ENCODE measurements around the gene NBPF1.
"Not testable (repeated sequence)": the region's sequence is repeated elsewhere in the genome, so short reads cannot be mapped to it uniquely, and the experiment has no call there.

NBPF1 gene

DNA sequence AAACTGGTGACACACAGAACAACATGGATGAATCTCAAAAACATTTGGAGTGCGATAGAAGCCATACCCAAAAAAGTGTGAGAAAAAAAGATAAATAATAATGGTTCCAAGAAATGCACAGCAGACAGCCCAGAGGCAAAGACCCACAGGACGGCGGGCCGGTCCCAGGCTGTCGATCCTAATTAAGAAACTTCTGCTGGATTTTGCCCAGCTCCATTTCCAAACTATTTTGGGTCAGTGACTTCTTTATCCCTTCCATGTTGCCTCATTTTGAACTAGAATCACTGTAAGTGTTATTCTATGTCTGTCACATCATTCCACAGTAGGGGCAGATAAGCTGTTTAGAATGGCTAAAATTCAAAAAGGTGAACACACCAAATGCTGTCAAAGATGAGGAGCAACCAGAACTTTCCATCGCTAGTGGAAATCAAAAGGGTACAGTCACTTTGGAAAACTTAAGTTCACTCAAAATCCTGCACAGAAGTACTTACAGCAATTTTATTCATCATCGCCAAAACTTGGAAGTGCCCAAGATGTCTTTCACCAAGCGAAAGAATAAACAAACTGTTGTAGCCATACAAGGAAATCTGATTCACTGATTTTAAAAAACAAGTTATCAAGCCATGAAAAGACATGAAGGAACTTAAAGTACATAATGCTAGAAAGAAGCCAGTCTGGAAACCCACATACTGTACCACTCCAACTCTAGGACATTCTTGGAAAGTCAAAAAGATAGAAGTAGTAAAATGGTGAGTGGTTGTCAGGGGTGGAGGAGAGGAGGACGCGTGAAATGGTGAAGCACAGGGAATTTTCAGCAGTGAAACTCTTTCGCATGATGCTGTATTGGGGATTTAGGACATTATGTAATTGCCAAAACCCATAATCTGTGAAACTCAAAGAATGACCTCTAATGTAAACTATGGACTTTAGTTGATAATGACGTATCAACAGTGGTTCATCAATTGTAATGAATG, 7.5 kb downstream of the NBPF1 start:
- no peak for DNase-seq

DNA sequence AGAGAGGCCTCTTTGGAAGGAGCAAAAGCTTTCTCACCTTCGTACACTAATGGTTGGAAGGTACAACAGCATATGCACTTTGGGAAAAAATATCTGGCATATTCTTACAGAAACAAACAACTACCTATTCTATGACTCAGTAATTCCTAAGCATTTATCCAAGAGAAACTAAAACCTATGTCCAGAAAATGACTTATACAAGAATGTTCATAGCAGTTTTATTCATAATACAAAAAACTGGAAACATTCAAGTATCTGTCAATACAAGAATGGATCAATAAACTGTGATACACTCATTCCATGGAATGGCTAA, 8.2 kb downstream of the NBPF1 start:
- DNase-seq: no peak

DNA sequence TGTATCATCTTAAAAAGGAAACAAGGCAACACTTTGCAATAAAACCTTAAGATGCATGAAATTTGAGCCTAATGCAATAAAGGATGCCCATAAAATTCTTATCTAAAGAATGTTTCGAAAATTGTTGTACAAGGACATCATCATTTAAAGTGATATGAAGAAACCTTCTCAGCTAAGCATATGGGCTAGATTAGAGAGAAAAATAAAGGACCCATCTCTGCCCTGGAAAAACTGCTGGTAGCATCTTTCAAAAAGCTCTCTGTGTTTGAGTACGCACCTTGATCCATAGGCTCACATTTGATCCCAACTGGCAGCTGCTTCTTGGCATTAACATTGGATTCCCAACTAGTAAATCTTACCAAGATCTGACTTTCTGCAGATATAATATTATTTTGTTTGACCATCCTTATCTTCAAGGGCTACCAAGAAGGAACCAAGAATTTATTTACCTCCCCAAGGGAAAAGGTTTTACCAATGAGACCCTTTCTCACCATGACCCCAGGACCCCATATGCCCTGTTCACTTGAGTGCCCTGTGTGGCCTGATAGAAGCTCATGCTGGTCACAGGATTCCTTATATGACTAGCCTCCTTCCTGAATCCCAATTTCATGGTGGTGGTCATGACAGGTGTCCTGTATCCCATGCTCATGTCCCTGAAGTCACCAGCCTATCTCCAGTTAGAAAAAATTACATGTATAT, 8.7 kb downstream of the NBPF1 start:
- not testable (repeated sequence) for DNase-seq

- DNase-seq: not testable (repeated sequence)
Observed at GRCh38 chr1:16603623-16604022, 9.7 kb downstream of the NBPF1 start.

DNA sequence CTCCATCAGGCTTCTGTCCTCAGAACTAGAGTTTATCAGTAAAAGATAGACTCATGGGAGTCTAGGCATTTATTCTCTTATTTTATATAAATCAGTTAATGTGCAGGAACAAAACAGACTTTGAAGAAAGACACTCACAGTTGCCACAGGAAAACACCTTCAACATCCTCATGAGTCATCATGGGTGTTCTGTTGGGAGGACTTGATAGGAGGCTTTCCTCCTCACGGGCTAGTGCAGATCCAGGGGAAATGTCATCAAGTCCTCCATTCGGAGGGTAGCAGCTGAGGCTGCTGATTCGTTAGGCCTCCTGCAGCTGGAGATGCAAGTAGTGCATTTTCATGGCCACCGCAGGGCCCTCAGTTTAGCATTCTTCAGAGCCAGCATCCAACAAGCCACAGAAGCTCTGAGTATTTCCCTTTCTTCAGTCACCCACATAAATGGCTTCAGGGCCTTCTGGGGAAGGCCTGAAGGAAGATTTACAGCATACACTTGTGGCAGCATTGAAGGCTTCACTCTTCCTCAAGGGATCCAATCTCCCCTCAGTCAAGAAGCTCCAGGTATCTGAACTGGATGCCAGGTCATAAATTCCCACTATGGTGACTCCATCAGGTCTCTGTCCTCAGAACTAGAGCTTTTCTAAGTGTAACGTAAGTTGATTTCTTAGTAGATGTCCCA, 10.9 kb downstream of the NBPF1 start:
- not testable (repeated sequence) for DNase-seq

DNA sequence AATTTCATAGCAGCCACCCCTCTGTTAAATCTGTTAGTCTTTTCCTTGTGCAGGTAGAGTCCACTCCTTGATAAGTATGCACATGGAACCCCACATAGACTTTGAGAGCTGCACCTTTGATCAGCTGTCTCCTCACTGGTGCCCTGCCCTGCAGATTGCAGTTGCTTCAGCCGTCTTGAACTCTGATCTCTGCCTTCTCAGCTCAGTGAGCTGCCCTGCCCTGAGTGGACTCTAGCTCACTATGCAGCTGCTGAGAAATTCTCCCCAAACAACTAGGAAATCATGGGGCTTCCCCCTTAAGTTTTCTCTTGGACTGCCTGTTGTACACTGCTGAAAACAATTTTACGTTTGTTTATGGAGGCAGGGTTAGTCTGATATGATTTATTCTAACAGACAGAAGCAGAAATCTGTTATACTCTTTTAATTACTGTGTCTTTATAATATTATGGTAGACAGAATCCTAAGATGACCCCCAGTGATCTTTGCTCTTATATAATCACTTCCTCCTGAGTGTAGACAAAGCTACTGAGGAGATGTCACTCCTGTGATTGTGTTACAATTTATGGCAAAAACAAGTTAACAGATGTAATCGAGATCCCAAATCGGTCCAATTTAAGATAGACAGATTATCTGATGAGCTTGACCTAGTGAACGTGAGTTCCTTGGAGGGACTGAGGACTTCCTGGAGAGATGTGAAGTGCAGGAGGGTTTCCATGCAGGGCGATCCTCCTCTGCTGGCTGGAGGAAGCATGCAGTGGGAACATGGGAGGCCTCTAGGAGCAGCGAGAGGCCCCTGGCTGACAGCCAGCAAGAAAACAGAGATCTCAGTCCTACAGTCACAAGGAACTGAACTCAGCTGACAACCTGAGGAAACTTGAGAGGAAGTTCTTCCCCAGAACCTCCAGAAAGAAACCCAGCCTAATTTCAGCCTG, 12.2 kb downstream of the NBPF1 start:
- not testable (repeated sequence) for DNase-seq

DNA sequence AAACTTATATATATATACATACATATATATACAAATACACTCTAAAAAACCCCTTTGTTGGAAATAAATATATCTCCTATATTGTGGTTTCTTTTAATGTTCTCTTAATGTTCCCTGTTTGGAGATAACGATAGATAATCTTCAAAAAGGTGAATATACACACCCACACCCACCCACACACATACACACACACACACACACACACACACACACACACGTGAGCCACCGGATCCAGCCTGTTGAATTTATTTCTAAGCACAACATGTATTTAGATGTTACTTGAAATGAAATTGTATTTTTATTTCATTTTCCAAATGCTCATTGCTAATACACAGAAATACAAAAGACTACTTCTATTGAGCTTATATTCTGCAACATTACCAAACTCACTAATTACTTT, 14.0 kb downstream of the NBPF1 start:
- DNase-seq: not testable (repeated sequence)

DNA sequence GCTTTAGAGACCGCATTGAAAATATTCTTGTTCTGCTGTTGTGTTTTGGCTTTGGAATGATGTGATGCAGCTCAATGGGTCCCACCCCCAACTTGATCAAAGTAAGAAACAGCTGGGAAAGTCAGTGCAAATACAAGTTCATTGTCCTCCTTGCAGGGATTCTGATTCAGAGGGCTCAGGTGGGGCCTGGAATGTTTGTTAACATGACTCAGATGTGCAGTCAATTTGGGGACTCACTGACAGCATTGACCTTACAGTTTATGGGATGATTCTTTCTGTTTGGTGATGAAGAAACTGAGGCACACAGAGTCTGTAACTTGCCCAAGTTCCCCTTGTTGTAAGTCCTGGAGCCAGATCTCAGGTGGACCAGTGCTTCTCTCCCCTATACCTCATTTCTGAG, 18.1 kb downstream of the NBPF1 start:
- DNase-seq: not testable (repeated sequence)

DNA sequence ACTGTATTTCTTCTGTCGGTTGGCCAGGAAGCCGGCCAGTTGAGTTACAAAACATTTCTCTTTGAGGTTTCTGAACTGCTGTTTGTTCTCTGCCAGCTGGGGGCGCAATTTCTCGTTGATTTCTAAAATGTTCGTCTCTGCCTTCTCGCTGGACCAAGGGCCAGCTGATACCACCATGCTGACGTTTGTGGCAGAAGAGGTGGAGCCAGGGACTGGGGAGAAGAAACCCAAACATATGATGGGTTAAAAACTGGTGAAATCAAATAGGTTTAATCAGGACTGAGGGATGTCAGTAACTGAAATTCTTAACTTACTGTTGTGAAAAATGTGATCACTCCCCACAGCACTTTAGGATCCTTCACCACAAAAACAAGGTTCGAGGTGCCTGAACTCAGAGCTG, 21.5 kb downstream of the NBPF1 start:
- DNase-seq: not testable (repeated sequence)

GRCh38 chr1:16588081-16588480, 25.3 kb downstream of the NBPF1 start:
- not testable (repeated sequence) for DNase-seq

DNA sequence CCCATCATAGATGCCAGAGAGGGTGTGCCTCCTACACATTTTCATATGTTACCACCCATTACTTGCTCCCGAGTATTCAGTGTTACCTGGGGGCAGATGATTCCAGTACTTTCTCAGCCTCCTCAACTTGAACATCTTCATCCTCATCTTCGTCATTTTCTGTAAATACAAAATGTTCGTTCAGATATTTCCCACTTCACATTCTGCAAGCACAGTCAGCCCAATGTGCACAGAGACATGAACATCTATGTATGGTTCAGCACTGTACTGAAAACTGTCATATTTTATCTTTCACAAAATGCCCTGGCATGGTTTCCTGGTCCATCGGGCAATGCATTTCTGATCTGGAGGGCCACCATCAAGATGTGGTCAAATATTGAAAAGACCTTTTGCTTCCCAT, 25.7 kb downstream of the NBPF1 start:
- DNase-seq: not testable (repeated sequence)

DNA sequence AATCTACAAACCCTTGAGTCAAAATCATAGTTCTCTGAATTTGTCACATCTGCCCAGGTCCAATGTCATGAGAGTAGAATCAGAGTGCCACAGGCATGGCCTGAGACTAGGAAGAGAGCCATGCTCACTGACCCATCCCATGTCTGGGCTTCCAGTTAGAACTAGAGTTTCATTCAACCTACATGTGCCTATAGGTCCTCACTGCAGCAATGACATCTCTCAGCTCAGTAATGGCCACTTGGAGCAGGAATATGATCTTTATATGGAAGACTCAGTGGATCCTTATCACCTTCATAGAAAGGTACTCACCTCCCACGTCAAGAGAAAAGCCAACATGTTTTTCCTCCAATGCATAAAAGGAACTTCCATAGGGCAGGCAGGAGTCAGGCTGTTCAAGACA, 48.0 kb downstream of the NBPF1 start:
- DNase-seq: not testable (repeated sequence)

DNA sequence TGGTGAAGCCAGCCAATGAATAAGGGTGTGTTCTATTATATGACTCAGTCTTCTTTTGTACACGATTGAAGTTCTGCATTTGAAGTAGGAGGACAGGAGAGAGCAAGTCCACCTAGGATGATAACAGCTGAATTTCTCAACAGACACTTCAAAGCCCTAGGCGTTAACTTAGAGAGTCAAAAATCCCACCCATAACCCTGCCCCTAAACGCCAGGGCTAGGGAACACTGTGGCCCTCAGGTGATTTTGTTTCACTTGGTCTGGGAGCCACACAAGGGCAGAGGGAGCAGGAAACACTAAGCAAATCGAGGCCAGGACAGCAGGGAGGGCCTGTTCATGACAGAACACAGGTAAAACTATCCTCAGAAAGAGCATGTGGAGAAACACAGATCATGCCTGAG, 52.3 kb downstream of the NBPF1 start:
- not testable (repeated sequence) for DNase-seq

DNA sequence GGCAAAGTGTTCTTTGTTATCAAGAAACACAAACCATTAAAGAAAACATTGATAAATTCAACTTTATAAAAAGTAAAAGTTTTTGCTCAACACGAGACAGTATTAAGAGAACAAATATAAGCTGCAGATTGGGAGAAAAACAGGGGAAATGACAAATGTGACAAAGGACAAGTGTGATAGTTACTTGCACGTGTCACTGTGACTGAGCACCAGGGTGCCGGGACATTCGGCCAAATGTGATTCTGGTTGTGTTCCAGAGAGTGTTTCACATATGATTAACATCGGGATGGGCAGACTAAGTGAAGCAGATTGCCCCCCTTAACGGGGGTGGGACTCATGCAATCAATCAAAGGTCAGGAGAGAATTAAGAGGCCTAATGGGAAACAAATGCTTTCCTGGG, 52.9 kb downstream of the NBPF1 start:
- not testable (repeated sequence) for DNase-seq

DNA sequence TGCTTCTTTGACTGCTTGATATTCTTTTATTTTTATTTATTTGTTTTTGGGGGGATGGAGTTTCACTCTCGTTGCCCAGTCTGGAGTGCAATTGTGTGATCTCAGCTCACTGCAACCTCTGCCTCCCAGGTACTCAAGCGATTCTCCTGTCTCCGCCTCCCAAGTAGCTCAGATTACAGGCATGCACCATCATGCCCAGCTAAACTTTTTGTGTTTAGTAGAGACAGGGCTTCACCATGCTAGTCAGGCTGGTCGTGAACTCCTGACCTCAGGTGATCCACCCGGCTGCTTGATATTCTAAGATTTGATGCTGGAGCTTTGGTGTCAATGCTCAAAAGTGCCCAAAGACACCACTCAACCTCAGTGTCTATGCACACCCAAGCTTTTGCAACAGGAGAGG, 53.7 kb downstream of the NBPF1 start:
- DNase-seq: not testable (repeated sequence)

GRCh38 chr1:16557034-16557433, 56.3 kb downstream of the NBPF1 start:
- DNase-seq: not testable (repeated sequence)

GRCh38 chr1:16553244-16553643, 60.1 kb downstream of the NBPF1 start:
- not testable (repeated sequence) for DNase-seq

DNA sequence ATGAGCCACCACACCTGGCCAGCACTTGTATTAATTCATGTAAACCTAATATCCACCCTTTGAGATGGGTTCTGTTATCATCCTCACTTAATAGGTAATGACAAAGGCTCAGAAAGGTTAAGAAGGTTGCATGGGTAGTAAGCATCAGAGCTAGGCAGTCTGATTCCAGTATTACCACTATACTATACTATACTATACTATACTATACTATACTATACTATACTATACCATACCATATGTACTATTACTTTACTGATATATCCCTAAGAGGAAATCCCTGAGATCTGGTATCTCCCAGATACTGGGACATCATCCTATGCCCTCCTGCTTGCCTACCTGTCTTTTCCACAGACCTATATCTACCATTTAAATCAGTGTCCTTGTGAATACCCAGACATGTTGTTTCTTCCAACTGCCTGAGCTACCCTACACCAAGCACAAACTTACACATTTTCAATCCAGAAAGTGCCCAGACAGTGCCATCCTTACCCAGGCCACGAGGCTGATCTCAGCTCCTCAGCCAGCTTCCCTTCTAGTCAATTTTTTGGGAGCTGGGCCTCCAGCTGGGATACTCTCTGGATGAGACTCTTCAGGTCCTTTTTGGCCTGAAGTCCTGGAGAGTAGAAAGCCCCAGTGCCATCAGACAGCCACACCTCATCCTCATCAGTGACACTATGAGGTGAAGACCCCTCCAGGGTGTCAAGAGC, 63.0 kb downstream of the NBPF1 start:
- not testable (repeated sequence) for DNase-seq

DNA sequence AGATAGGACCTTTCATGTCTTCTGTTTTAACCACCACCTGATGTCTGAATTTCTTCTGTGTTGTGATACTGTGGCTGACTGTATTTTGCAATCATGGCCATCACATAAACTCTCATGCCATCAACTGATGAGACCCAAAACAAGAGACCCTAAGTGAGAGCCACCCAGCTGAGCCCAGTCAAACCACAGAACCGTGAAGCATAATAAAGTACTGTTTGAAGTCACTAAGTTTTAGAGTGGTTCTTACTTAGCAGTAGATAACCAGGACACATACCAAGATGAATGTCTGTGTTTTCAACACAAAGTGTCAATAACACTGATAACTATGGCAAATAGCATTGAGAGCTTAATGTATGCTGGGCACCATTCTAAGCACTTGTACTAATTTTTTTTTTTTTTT, 63.8 kb downstream of the NBPF1 start:
- DNase-seq: not testable (repeated sequence)

- not testable (repeated sequence) for DNase-seq
Observed at GRCh38 chr1:16547502-16548241, 65.7 kb downstream of the NBPF1 start.

GRCh38 chr1:16545682-16546095, 67.7 kb downstream of the NBPF1 start:
- DNase-seq: not testable (repeated sequence)

Data from GOT3 (cell line).